22Rv1 (cell line): ENCODE results near the gene KLK2.

ENCODE experiments used
- ZFX ChIP-seq: fragments of 450-650 bp; IDR thresholded peaks from 2 replicates; pipeline ENCODE4 v1.6.1; 2017; ENCODE audit warnings: antibody characterized with exemption, borderline replicate concordance
- TF ChIP-seq, protein P1 (sequence below): fragments of 450-650 bp; IDR thresholded peaks from 2 replicates; pipeline ENCODE4 v1.5.1; 2017; ENCODE audit warnings: mild to moderate bottlenecking

GRCh38 chr19:50916069-50916468 is 42.8 kb downstream of the KLK2 start:
- TF ChIP-seq, protein P1, sequence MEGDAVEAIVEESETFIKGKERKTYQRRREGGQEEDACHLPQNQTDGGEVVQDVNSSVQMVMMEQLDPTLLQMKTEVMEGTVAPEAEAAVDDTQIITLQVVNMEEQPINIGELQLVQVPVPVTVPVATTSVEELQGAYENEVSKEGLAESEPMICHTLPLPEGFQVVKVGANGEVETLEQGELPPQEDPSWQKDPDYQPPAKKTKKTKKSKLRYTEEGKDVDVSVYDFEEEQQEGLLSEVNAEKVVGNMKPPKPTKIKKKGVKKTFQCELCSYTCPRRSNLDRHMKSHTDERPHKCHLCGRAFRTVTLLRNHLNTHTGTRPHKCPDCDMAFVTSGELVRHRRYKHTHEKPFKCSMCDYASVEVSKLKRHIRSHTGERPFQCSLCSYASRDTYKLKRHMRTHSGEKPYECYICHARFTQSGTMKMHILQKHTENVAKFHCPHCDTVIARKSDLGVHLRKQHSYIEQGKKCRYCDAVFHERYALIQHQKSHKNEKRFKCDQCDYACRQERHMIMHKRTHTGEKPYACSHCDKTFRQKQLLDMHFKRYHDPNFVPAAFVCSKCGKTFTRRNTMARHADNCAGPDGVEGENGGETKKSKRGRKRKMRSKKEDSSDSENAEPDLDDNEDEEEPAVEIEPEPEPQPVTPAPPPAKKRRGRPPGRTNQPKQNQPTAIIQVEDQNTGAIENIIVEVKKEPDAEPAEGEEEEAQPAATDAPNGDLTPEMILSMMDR, result no peak
- TF ChIP-seq ZFX, result no peak
